NCI-H2227 (cell line): ENCODE data around the gene LMBR1.
"Not testable (repeated sequence)": the region's sequence is repeated elsewhere in the genome, so short reads cannot be mapped to it uniquely, and the experiment has no call there.

Source experiments
- DNase-seq: peaks from one replicate; lab custom pipeline; 2025; ENCODE audit not compliant: unreplicated experiment; lab: John Stamatoyannopoulos, UW

Gene LMBR1

DNA sequence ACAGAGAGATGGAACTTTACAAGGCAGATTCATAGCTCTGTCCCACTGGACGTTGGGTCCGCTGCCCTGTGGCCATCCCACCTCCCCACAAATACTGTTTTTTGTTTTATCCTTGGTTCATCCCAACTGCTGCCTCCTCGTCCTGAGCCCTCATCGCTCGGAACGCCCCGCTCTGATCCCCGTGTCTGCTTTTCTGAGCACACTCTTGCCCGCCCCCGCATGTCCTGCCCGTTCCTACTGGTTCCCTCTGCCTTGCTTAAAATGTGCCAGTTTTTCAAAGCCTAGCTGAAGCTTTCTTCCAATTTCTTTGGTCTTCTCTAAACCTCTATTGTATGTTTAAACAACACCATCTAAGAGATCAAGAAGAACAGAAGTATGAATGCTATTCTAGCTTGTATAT lies 233.0 kb downstream of the LMBR1 start:
- no peak for DNase-seq

- no peak for DNase-seq
These were observed 233.8 kb downstream of the LMBR1 start for GRCh38 chr7:156659203-156659602.

- no peak for DNase-seq
These were observed 235.3 kb downstream of the LMBR1 start for GRCh38 chr7:156657681-156658080.

GRCh38 chr7:156656598-156656997 lies 236.4 kb downstream of the LMBR1 start:
- DNase-seq, result no peak

DNA sequence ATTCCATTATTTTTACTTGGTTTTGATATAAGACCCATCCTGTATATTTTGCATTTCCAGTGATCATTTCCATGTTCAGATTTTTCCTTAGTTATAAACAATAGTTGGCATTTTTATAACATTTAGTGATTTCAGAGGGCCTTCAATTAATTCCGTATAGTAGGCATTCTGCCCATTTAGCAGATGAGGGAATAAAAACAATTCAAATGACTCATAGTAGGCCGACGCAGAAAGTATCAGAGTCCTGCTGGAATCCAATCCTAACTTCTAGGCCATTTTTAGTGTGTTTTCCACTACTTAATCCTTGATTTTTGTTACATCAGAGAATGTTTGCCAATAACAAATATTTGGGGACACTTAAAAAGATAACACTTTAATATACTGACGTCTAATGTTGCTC lies 237.0 kb downstream of the LMBR1 start:
- no peak for DNase-seq

GRCh38 chr7:156655251-156655650 lies 237.7 kb downstream of the LMBR1 start:
- DNase-seq, result no peak

GRCh38 chr7:156654511-156655234 lies 238.3 kb downstream of the LMBR1 start:
- no peak for DNase-seq

DNA sequence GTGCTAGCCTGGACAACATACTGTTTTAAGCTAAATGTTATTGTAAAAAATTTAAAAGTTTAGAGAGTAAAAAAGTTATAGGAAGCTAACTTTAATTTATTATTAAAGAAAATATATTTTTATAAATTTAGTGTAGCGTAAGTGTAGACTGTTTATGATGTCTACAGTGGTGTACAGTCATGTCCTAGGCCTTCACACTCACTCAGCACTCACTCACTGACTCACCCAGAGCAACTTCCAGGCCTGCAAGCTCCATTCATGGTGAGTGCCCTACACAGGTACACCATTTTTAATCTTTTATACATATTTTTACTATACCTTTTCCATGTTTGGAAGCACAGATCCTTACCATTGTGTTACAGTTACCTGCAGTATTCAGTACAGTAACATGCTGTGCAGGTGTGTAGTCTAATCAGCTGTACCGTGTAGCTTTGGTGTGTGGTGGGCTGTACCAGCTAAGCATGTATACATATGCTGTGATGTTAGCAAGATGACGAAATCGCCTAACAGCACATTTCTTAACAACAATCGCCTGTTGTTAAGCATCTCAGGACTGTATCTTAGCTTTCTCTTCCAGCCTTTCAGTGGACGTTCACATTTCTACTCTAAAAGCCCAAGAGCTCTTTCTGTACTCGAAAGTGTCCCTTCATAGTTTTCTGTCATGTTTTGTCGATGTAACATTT lies 240.0 kb downstream of the LMBR1 start:
- no peak for DNase-seq

DNA sequence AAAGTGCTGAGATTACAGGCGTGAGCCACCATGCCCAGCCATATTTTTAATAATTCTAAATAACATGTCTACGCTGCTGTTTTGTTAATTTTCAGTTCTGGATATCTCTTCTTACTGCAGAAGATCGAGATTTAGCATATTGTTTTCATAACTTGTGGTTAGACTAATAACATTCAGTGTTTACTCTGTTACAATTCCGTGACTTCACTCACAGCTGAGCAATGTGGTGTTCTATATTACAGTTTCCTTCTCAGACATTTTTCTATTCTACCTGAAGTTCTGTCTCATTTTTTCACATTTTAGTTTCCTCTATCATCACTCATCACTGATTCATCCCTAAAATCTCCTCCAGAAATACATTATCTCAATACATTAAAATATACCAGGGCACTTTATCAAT lies 241.5 kb downstream of the LMBR1 start:
- DNase-seq, result no peak

DNA sequence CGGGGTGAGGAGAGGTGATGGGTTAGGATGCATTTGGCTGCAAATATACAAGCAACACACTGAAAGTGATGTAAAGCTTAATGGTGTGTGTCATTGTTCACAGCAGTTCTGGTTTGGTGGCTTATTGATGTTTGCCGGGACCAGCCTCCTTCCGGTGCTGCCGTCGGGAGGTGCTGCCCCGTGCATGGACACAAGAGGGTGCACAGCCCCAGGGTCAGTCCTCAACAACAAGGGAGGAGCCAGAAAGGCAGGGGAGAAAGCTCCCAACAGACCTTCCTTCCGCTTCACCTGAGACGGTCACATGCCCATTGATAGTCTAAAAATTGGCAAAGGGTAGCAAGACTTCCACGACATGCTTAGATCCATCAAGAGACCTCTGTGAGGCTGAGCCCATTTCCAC lies 242.9 kb downstream of the LMBR1 start:
- no peak for DNase-seq

- DNase-seq, result not testable (repeated sequence)
These were observed 245.7 kb downstream of the LMBR1 start for GRCh38 chr7:156647330-156647729.

DNA sequence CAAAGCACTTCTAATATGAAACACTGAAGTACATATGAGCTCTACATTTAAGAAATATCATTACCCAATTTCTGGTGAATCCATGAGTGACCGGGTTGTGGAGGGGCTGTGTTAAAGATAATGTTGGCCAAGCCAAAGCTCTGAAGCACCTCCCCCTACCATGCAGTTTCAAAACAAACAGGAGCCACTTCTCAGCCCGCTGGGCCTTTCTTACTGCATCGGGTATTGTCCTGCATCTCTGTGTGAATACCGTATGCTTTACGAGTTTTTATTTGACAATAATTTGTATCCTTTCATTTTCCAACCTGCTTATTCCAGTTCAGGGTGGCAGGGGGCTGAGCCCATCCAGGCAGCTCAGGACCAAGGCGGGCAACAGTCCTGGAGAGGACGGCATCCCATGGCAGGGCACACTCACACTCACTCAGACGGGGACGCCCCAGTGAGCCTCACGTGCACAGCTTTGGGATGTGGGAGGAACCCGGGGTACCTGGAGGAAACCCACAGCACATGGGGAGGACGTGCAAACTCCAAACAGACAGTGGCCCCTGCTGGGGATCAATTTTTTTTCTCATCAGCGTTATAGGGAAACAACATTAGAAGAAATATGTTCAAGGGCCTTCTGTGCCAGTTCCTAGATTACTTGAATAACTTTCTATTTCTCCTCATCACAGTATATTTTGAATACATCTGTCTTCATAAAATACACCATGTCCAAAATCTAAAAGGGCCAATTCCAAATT lies 250.5 kb downstream of the LMBR1 start:
- no peak for DNase-seq

GRCh38 chr7:156640949-156641485 lies 252.0 kb downstream of the LMBR1 start:
- peak; percentile 80 for DNase-seq

DNA sequence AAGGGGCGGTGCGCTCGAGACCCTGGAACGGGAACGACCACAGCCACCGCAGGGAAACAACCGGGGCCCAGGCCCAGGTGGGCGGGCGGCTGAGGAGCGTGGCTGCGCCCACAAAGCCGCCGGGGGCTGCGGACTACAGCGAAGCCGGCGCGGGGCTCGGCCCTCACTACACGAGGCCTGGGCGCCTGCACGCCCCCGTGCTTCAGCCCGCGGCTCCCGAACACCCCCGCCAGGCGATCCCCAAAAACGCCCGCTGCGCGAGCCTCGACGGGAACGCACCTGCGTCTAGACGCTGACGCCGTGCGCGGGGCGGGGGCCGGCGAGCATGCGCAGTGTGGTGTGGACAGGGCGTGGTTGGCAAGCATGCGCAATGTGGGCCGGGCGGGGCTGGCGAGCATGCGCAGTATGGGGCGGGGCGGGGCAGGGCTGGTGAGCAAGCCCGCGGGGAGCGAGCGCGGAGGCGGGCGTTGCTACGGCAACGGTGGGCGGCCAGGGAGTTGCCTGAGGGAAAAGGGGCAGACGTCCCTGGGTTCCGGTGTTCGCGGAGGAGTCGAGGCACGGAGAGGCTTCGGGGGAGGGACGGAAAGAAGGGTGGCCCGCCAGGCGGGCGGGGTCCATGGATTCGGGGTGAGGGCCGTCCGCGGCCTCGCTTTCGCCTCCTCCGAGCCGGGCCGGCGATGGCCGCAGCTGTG lies 252.6 kb downstream of the LMBR1 start, which contains the start of gene RNF32:
Gene RNF32 (plus strand): TSS at position 518 of the 692 bp plus-strand sequence. CDS start 3,104 bp downstream, outside the sequence.
- peak; percentile 98 for DNase-seq

DNA sequence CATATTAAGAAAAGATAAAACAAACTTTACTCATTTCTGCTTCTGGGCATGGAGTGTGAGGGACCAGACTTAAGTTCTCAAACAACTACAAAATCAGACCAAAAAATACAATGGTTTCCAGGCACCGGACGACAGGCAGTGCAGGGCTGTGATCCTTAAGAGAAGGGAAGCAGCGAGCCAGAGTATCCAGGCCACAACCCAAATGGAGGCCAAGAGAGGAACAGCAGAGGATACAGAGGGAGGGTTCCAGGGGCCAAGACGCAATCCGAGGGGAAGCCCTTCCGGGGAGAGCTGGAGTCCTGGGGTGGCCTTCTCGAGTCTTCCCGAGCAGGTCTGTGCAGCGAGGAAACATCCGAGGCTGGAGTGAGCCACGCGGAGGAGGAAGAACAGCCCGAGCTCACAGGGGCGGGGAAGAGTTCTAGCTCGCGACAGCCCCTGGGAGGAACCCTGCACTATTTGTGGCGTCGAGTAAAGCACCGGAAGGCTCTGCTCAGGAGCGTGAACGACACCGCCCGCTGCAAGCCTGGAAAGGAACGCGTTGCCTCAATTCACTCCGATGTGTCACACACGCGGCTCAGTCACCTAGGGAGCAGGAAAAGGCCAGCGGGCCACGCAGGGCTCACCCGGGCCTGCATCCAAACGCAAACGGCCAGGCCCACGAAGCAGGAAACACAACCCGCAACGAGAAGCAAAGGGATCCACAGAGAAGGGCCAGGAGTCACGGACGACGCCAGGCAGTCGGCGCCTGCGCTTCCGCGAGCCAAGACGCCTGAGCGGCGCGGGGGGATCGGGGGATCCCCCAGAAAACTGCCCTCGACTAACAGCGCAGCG lies 253.3 kb downstream of the LMBR1 start:
- DNase-seq, result no peak

DNA sequence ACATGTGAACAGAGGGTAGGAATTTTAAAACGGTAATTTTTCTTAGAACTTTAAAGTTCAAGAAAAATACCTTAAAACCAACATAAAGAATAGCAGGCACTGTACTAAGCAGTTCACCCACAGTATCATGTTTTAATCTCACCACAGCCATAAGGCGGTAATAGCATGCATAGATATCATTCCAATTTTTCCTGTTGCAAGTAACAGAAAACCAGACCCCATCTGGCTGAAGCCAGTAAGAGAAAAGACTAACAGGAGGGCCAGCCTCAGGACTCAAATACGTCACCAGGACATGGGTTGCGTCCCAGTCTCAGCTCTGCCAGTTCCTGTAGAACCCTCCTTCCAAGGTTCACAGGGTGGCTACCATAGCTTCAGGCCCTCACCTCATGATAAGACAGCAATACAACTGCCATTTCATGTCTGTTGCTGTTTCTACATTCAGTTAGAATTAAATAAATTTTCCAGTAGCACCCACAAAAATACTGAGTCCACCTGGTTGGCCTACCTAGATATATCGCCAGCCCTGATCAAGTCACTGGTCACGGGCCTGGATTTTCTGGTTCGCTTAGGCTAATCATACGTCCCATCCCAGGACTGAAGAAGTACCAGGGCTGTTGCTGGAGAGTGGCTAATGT lies 254.4 kb downstream of the LMBR1 start:
- no peak for DNase-seq

DNA sequence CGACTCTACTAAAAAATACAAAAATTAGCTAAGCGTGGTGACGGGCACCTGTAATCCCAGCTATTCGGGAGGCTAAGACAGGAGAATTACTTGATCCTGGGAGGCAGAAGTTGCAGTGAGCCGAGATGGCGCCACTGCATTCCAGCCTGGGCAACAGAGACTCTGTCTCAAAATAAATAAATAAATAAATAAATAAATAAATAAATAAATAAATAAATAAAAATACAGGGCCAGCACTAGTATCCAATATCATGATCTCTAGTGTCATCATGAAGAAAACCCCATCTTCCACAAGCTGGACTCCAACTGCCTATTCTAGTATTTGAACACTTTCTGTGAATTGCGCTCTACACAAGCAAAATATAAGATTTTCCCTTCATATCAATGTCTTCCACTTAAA lies 255.9 kb downstream of the LMBR1 start:
- DNase-seq, result not testable (repeated sequence)

DNA sequence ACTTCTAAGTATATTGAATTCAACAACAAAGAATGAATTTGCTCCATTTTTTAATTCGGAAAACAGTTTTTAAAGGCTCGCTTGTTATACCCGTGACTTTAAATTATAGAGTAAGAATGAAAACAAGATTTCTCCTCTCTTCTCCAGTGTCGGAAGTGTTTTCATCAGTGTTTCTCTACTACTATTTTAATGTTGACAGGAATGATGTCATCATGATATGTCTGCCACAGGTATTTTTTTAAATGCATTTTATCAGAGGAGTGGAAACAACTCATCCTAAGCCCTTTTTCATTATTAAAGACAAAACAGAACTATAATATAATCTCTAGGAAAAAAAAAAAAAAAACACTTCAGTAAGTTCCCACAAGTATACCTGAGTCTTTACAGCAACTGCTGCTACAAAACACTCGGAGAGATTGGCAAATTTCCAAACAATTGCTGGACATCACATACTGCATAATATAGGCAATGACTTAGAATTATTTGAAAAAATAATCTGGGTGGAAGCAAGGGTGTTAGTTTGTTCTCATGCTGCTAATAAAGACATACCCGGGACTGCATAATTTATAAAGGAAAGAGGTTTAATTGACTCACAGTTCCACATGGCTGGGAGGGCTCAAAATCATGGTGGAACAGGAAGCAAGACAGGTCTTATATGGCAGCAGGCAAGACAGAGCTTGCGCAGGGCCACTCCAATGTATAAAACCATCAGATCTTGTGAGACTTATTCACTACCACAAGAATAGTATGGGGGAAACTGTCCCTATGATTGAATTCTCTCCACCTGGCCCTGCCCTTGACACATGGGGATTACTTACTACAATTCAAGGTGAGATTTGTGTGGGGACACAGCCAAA lies 257.2 kb downstream of the LMBR1 start:
- no peak for DNase-seq

- no peak for DNase-seq
These were observed 258.9 kb downstream of the LMBR1 start for GRCh38 chr7:156634117-156634516.
